K562 (cell line): ENCODE measurements around the gene PTOV1. TPM values are rescaled to one million over a fixed set of nuclear protein-coding genes. Genes with fewer than 3 reads are reported as not detected.
A peak's percentile ranks its signal among the peaks of the same experiment; 100 is the strongest.

Experiments
- CBX1 ChIP-seq: sonication (generic); IDR thresholded peaks from 2 replicates; pipeline ENCODE4 v1.6.1; 2016; ENCODE audit warnings: antibody characterized with exemption, low read depth, mild to moderate bottlenecking
- CC2D1A ChIP-seq: fragments of 450-650 bp; IDR thresholded peaks from 2 replicates; pipeline ENCODE4 v1.6.1; 2017; ENCODE audit warnings: mild to moderate bottlenecking
- CREB3L1 ChIP-seq: fragments of 450-650 bp; IDR thresholded peaks from 2 replicates; pipeline ENCODE4 v1.6.1; 2014; ENCODE audit warnings: low read depth, mild to moderate bottlenecking, moderate library complexity, borderline replicate concordance
- E2F6 ChIP-seq, 2 experiments: IDR thresholded peaks; 2 replicates each; pipeline ENCODE4 v1.6.1; 2011; ENCODE audit warnings: borderline replicate concordance in 1 of 2, control low read depth in 1 of 2, low read depth in 1 of 2, low read length in 1 of 2, mild to moderate bottlenecking in 1 of 2, mixed read lengths in 1 of 2, moderate library complexity in 1 of 2; ENCODE audit not compliant: insufficient read depth in 1 of 2, insufficient read length in 1 of 2, poor library complexity in 1 of 2, severe bottlenecking in 1 of 2; ENCODE audit errors: extremely low read depth in 1 of 2
- FIP1L1 ChIP-seq: fragments of 200-400 bp; formaldehyde crosslinking; IDR thresholded peaks from 2 replicates; pipeline ENCODE4 v1.6.1; 2018; ENCODE audit warnings: mild to moderate bottlenecking, low read depth, low read length; ENCODE audit not compliant: poor library complexity, severe bottlenecking
- GABPB1 ChIP-seq: sonication (generic); formaldehyde crosslinking; IDR thresholded peaks from 2 replicates; pipeline ENCODE4 v1.8.0; 2022; ENCODE audit warnings: mild to moderate bottlenecking, missing genetic modification reagents
- HDAC3 ChIP-seq: fragments of 450-650 bp; IDR thresholded peaks from 2 replicates; pipeline ENCODE4 v1.6.1; 2018; ENCODE audit warnings: borderline replicate concordance, mild to moderate bottlenecking, moderate library complexity; ENCODE audit not compliant: partially characterized antibody
- KLF16 ChIP-seq: IDR thresholded peaks from 2 replicates; pipeline ENCODE4 v1.6.1; 2016; ENCODE audit warnings: antibody characterized with exemption
- MAX ChIP-seq: sonication (generic); formaldehyde crosslinking; IDR thresholded peaks from 2 replicates; pipeline ENCODE4 v1.9.0; 2022; ENCODE audit warnings: mild to moderate bottlenecking, missing genetic modification reagents
- PML ChIP-seq: IDR thresholded peaks from 2 replicates; pipeline ENCODE4 v1.6.1; 2012; ENCODE audit warnings: low read length, inconsistent platforms
- POLR2A ChIP-seq: fragments of 450-650 bp; conservative IDR thresholded peaks from 2 replicates; pipeline ENCODE4 v1.6.1; 2016
- PRMT5 ChIP-seq: sonication (generic); formaldehyde crosslinking; IDR thresholded peaks from 2 replicates; pipeline ENCODE4 v1.5.0; 2020; ENCODE audit warnings: missing genetic modification reagents
- PTBP1 ChIP-seq: fragments of 200-400 bp; formaldehyde crosslinking; IDR thresholded peaks from 2 replicates; pipeline ENCODE4 v1.6.1; 2017; ENCODE audit warnings: low read depth, low read length
- RHOXF2B ChIP-seq: fragments of 250-450 bp; sonication (Bioruptor Pico); conservative IDR thresholded peaks from 2 replicates; pipeline ENCODE4 v1.5.1; 2021
- SAP30 ChIP-seq: fragments of 200-600 bp; sonication (generic); IDR thresholded peaks from 2 replicates; pipeline ENCODE4 v1.6.1; 2012; ENCODE audit warnings: borderline replicate concordance, low read depth, mild to moderate bottlenecking, moderate library complexity, low read length, control low read depth, inconsistent platforms; ENCODE audit not compliant: insufficient read depth, poor library complexity, severe bottlenecking
- SMAD4 ChIP-seq: fragments of 250-450 bp; sonication (Bioruptor Pico); conservative IDR thresholded peaks from 2 replicates; pipeline ENCODE4 v1.8.0; 2021; ENCODE audit warnings: inconsistent platforms, mild to moderate bottlenecking, moderate library complexity
- USF2 ChIP-seq: sonication (generic); formaldehyde crosslinking; IDR thresholded peaks from 2 replicates; pipeline ENCODE4 v1.5.0; 2020; ENCODE audit warnings: missing genetic modification reagents
- ZFX ChIP-seq: sonication (generic); formaldehyde crosslinking; IDR thresholded peaks from 2 replicates; pipeline ENCODE4 v1.8.0; 2022; ENCODE audit warnings: mild to moderate bottlenecking, missing genetic modification reagents, moderate library complexity
- ZNF143 ChIP-seq: sonication (generic); formaldehyde crosslinking; IDR thresholded peaks from 2 replicates; pipeline ENCODE4 v1.9.0; 2022; ENCODE audit warnings: mild to moderate bottlenecking, missing genetic modification reagents
- ZNF174 ChIP-seq: fragments of 250-450 bp; sonication (Bioruptor Pico); IDR thresholded peaks from 2 replicates; pipeline ENCODE4 v1.4.0; 2020; ENCODE audit warnings: mild to moderate bottlenecking
- ZNF282 ChIP-seq: sonication (generic); formaldehyde crosslinking; IDR thresholded peaks from 2 replicates; pipeline ENCODE4 v1.8.1; 2023; ENCODE audit warnings: missing genetic modification reagents
- ZNF408 ChIP-seq: fragments of 250-450 bp; sonication (Bioruptor Pico); IDR thresholded peaks from 2 replicates; pipeline ENCODE4 v1.4.0; 2020; ENCODE audit warnings: low read depth, mild to moderate bottlenecking, moderate library complexity
- ZNF551 ChIP-seq: fragments of 250-450 bp; sonication (Bioruptor Pico); IDR thresholded peaks from 2 replicates; pipeline ENCODE4 v1.5.0; 2021; ENCODE audit warnings: mild to moderate bottlenecking, moderate library complexity
- ZNF589 ChIP-seq: fragments of 200-800 bp; sonication (Bioruptor generic); IDR thresholded peaks from 2 replicates; pipeline ENCODE4 v1.6.1; 2016; ENCODE audit warnings: low read depth, missing genetic modification characterization, missing compliant biosample characterization
- polyA plus RNA-seq, 8 experiments: library from polyadenylated mRNA; depleted of rRNA in 4 of 8; stranded (reverse) in 5 of 8; unstranded in 3 of 8; fragments of >200 nt; fragmentation: Nextera tagmentation in 2 of 8; fragmentation: Illumina TruSeq in 1 of 8; extraction: Ambion mirVana in 2 of 8; extraction: Trizol in 1 of 8; gene quantifications; 2 replicates each; pipeline versions ENCODE4 v1.2.1 to v1.2.3, GENCODE V29; 2011 to 2014; ENCODE audit warnings: inconsistent platforms in 1 of 8, missing spikeins in 1 of 8
- total RNA-seq, 7 experiments: library from RNA; depleted of rRNA in 6 of 7; stranded (reverse); fragments of >200 nt in 6 of 7; fragmentation: Illumina TruSeq in 2 of 7; extraction: Trizol in 2 of 7; gene quantifications; 2 replicates each; pipeline versions ENCODE4 v1.2.1 to v1.2.3, GENCODE V29; 2011 to 2021; ENCODE audit warnings: low replicate concordance in 1 of 7

The PTOV1 gene
- total and polyA plus RNA-seq, 9 of the 15 experiments (the other 6 are each of a cell fraction or from before 2014, with no cell fraction given): 4.9 to 169 (median 43.5) TPM

GRCh38 chr19:49889687-49890348, 38.9 kb downstream of the PTOV1 start (continued):
- TF ChIP-seq USF2 (CRISPR knock-in tag) (peak; percentile 75), E2F6 (IDR thresholded peaks at IDR 0.05; ENCODE audit: borderline replicate concordance in 1 of 2, extremely low read depth in 1 of 2, insufficient read depth in 1 of 2, insufficient read length in 1 of 2, low read depth in 1 of 2, low read length in 1 of 2, poor library complexity in 1 of 2, severe bottlenecking in 1 of 2) (peak; percentile 100), MAX (CRISPR knock-in tag) (peak; percentile 100), SAP30 (peak; percentile 96), POLR2A (peak; percentile 63), ZNF589 (peak; percentile 93), ZNF174 (no peak), FIP1L1 (peak; percentile 97), RHOXF2B (CRISPR knock-in tag) (no peak), CREB3L1 (peak; percentile 99), KLF16 (peak; percentile 91), HDAC3 (no peak), ZFX (peak; percentile 99), ZNF408 (CRISPR knock-in tag) (no peak), PML (no peak), CBX1 (peak; percentile 97), GABPB1 (peak; percentile 92), ZNF551 (no peak), CC2D1A (no peak), PRMT5 (CRISPR knock-in tag) (peak; percentile 92), PTBP1 (peak; percentile 37; the same call in 1 of the 2 replicates), ZNF143 (peak; percentile 68), SMAD4 (peak; percentile 91), ZNF282 (CRISPR knock-in tag) (peak; percentile 99)
